Ectodermal cell (in vitro differentiated cells): Measurements from ENCODE around the gene UBE2Q1.

ENCODE experiments used
- H3K27ac ChIP-seq: 2 replicates; pipeline ENCODE4 v1.7.0; 2013; ENCODE audit warnings: mild to moderate bottlenecking, low read depth, low read length; ENCODE audit not compliant: insufficient read depth, poor library complexity, severe bottlenecking
- H3K27me3 ChIP-seq: 2 replicates; pipeline ENCODE4 v1.7.0; 2013; ENCODE audit warnings: mild to moderate bottlenecking, low read length; ENCODE audit not compliant: insufficient read depth, control insufficient read depth, poor library complexity, severe bottlenecking
- H3K36me3 ChIP-seq: one replicate; pipeline ENCODE4 v1.7.0; 2013; ENCODE audit warnings: low read length; ENCODE audit not compliant: control insufficient read depth, insufficient read depth
- H3K4me1 ChIP-seq: one replicate; pipeline ENCODE4 v1.7.0; 2013; ENCODE audit warnings: low read length; ENCODE audit not compliant: control insufficient read depth, insufficient read depth
- H3K4me3 ChIP-seq: 2 replicates; pipeline ENCODE4 v1.7.0; 2013; ENCODE audit warnings: low read depth, low read length, control low read depth; ENCODE audit not compliant: insufficient read depth
- H3K9me3 ChIP-seq: 2 replicates; pipeline ENCODE4 v1.7.0; 2013; ENCODE audit warnings: mild to moderate bottlenecking, low read length, moderate library complexity; ENCODE audit not compliant: control insufficient read depth
- WGBS, 2 experiments: methylation state at CpG; one replicate each; pipeline ENCODE4 v1.1.7; 2013; ENCODE audit warnings: missing lambda C conversion rate in 2 of 2; 5-methylcytosine and 5-hydroxymethylcytosine counted together

Gene UBE2Q1

DNA sequence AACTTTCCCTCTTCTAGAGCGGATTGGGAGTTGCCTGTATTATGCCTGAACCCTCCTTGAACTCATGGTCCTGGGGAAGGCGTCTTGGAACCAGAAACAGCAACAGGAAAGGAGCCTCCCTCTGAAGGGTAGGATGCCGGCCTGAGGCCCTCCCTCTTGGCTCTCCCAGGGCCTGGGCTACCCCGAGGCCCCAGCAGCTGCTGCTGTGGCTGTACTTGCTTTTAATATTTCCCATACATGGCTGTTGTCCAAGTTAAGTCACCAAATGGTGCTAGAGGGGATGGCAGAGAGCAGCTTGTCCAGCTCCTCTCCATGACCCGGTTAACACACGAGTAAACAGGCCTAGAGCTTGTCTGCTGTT, 19.6 kb upstream of the UBE2Q1 start:
- H3K4me3 ChIP-seq = no peak overlapping the region
- no peaks in the 10 kb centered on the region for H3K9me3 ChIP-seq
- peaks cover 32% of the 10 kb centered on the region for H3K36me3 ChIP-seq
- 94 to 96% methylated on average over 6 of the region's 6 CpGs for WGBS, 2 experiments
- no peak overlapping the region for H3K27ac ChIP-seq
- H3K27me3 ChIP-seq = no peaks in the 10 kb centered on the region
- H3K4me1 ChIP-seq = no peaks in the 10 kb centered on the region

DNA sequence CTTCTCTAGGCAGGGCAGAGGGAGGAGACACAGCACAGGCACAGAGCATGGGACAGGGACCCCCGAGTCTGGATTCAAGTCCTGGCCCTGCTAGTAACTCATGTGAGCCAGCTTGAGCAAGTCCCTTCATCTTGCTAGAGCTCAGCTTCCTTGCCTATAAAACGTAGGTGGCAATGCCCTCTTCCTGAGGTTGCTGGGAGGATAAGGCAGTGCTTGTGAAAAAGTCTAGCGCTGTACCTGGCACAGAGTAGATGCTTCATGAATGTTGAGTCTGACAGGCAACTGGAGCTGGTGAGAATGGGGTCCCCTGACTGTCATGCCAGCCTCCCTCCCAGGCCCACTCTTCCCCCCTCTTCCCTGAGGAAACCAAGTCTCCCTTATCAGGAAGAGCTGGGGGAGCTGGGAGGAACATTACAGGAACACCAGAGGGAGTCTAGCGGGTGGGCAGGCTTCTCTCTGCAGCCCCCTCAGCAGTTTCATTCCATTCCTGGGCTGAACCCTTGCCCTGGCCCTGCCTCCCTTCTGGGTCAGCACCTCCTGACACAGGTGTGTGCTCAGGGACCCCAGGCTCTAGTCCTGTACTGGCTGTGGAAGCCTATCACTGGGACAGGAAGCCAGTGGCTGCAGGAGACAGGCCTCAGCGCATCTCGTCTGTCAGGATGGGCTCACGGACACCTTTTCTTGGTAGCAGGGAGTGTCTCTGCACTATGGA, 19.0 kb upstream of the UBE2Q1 start:
- Histone ChIP-seq H3K4me3 (no peak overlapping the region), H3K36me3 (peaks cover 26% of the 10 kb centered on the region), H3K9me3 (no peaks in the 10 kb centered on the region), H3K4me1 (peaks cover 3% of the 10 kb centered on the region), H3K27ac (no peak overlapping the region), H3K27me3 (no peaks in the 10 kb centered on the region)
- 91 to 94% methylated on average over 7 of the region's 7 CpGs for WGBS, 2 experiments

DNA sequence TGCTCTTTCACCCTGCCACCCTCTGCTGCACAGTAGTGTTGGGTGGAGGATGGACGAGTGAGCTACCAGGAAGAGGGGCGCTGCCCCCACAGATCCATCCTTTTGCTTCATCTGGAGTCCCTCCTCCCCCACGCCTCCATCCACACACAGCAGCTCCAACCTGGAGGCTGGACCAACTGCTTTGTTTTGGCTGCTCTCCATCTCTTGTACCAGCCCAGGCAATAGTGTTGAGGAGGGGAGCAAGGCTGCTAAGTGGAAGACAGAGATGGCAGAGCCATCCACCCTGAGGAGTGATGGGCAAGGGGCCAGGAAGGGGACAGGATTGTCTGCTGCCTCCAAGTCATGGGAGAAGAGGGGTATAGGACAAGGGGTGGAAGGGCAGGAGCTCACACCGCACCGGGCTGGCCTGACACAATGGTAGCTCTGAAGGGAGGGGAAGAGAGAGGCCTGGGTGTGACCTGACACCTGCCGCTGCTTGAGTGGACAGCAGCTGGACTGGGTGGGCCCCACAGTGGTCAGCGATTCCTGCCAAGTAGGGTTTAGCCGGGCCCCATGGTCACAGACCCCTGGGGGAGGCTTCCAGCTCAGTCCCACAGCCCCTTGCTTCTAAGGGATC, 17.6 kb upstream of the UBE2Q1 start:
- Histone ChIP-seq H3K36me3 (peaks cover 14% of the 10 kb centered on the region), H3K27ac (no peak overlapping the region), H3K27me3 (no peaks in the 10 kb centered on the region), H3K4me1 (peaks cover 4% of the 10 kb centered on the region), H3K4me3 (no peak overlapping the region), H3K9me3 (no peaks in the 10 kb centered on the region)
- 95 to 97% methylated on average over 7 to 8 of the region's 8 CpGs for WGBS, 2 experiments

DNA sequence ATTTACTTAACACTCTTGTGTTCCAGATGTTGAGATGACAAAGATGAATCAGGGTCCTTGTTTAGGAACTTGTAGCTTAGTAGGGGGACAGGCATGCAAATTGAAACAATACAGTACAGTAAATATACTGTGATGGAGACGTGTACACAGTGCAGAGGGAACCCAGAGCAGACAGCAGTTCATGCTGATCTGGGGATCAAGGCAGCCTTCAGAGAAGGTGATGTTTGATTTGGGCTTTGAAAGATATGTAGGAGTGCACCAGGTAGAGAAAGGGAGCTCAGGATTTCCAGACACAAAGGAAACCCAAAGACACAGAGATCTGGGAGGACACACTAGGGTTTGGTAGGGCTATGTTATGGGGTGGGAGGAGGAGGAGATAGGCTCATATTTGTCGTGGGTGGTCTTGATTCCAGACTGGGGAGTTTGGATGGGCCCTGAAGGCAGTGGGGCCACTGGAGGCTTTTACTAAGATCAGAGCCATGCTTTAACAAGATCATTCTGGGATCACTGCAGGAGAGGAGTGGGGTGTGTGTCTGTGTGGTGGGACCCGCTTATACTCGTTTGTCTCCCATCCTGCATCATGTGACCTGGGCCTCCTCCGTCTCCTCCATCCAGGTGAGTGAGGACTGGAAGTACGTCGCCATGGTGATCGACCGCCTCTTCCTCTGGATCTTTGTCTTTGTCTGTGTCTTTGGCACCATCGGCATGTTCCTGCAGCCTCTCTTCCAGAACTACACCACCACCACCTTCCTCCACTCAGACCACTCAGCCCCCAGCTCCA, 16.9 kb upstream of the UBE2Q1 start:
- H3K36me3 ChIP-seq = peaks cover 10% of the 10 kb centered on the region
- no peaks in the 10 kb centered on the region for H3K27me3 ChIP-seq
- WGBS, 2 experiments = 93 to 95% methylated on average over 10 of the region's 10 CpGs
- H3K27ac ChIP-seq = no peak overlapping the region
- H3K9me3 ChIP-seq = no peaks in the 10 kb centered on the region
- H3K4me3 ChIP-seq = no peak overlapping the region
- H3K4me1 ChIP-seq = peaks cover 4% of the 10 kb centered on the region

DNA sequence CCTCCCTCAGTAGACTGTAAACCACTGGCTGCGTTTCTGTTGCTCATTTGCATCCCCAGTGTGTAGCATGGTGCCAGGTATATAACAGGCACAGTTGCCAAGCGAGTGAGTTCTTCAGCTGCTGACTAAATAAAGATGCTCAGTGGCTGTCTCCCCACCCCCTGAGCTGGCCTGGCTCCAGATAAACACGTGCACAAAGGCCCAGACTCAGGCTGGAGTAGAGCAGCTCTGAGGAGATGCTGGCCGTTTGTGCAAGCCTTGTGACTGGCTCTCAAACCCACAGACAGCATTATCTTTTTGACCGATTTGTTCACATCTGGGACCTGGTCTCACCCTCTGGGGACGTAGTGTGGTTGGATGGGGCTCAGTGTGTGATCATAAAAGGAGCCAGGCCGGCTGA, 16.3 kb upstream of the UBE2Q1 start:
- Histone ChIP-seq H3K27me3 (no peaks in the 10 kb centered on the region), H3K36me3 (peaks cover 10% of the 10 kb centered on the region), H3K4me1 (peaks cover 4% of the 10 kb centered on the region), H3K9me3 (no peaks in the 10 kb centered on the region), H3K4me3 (no peak overlapping the region), H3K27ac (no peak overlapping the region)
- WGBS, 2 experiments = 63 to 70% methylated on average over 7 of the region's 7 CpGs

DNA sequence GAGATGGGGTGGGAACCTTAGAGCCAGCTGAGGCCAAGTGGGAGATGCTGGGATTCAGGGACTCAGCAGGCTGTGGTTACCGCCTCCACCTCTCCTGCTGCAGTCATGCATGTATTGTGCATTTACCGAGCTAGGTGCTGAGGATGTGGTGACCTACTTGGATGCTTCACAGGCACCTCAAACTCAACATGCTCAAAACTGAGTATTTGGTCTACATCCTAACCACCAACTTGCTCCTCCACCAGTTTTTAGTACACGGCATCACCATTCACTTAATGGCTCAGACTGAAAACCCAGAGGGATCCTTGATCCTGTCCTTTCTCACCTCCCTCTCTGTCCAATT, 14.7 kb upstream of the UBE2Q1 start:
- Histone ChIP-seq H3K4me1 (peaks cover 10% of the 10 kb centered on the region), H3K4me3 (no peak overlapping the region), H3K27me3 (peaks cover 15% of the 10 kb centered on the region), H3K27ac (no peak overlapping the region), H3K9me3 (no peaks in the 10 kb centered on the region), H3K36me3 (no peaks in the 10 kb centered on the region)
- WGBS, 2 experiments = 90 to 92% methylated on average over 3 of the region's 3 CpGs

DNA sequence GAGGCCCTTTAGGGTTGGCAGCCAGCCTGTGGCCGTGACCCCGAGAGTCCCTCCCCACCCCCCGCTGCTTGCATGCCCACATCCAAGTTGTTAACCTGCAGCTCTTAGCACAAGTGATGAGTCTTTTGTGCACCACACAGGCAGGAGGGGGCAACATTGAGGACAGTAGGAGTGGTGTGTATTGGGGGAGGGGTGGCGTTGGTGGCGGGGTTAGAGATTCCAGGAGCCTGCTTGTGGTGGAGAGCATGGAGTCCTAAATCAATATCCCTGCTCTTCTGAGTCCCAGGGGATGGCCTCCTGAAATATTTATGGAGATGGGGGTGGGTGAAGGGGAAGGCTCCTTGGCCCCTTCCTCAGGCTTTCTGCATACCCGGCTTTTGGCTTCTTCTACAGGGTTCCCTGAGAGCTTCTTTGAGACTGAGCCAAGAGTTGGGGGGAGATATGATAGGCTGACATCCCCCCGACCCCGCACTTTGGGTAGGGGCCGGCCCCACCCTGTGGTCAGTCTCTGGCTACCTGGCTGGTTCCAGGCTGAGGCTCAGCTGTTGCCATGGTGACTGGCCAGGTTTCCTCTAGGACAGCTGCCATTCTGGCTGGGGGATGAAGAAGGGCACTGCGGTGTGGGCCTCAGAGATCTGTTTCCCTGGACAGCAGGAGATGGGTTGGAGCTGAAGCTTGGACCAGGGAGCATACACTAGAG, 14.2 kb upstream of the UBE2Q1 start:
- H3K4me1 ChIP-seq = peaks cover 12% of the 10 kb centered on the region
- no peaks in the 10 kb centered on the region for H3K9me3 ChIP-seq
- H3K27me3 ChIP-seq = peaks cover 18% of the 10 kb centered on the region
- no peaks in the 10 kb centered on the region for H3K36me3 ChIP-seq
- H3K27ac ChIP-seq = no peak overlapping the region
- WGBS, 2 experiments = 84 to 86% methylated on average over 10 of the region's 10 CpGs
- no peak overlapping the region for H3K4me3 ChIP-seq

DNA sequence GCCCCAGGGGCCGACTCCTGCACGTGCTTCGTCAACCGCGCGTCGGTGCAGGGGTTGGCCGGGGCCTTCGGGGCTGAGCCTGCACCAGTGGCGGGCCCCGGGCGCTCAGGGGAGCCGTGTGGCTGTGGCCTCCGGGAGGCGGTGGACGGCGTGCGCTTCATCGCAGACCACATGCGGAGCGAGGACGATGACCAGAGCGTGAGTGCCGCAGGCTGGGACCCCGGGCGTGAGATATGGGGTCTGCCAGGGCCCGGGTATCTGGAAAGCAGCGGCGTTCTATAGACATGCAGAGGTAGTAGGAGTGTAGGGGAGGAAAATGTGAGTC, 13.5 kb upstream of the UBE2Q1 start:
- 95% methylated on average over 29 of the region's 29 CpGs for WGBS, 2 experiments
- Histone ChIP-seq H3K36me3 (no peaks in the 10 kb centered on the region), H3K4me3 (no peak overlapping the region), H3K9me3 (no peaks in the 10 kb centered on the region), H3K27me3 (peaks cover 24% of the 10 kb centered on the region), H3K27ac (no peak overlapping the region), H3K4me1 (peaks cover 12% of the 10 kb centered on the region)

DNA sequence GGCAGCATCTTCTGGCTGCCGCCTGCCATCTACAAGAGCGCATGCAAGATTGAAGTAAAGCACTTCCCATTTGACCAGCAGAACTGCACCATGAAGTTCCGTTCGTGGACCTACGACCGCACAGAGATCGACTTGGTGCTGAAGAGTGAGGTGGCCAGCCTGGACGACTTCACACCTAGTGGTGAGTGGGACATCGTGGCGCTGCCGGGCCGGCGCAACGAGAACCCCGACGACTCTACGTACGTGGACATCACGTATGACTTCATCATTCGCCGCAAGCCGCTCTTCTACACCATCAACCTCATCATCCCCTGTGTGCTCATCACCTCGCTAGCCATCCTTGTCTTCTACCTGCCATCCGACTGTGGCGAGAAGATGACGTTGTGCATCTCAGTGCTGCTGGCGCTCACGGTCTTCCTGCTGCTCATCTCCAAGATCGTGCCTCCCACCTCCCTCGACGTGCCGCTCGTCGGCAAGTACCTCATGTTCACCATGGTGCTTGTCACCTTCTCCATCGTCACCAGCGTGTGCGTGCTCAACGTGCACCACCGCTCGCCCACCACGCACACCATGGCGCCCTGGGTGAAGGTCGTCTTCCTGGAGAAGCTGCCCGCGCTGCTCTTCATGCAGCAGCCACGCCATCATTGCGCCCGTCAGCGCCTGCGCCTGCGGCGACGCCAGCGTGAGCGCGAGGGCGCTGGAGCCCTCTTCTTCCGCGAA, 12.9 kb upstream of the UBE2Q1 start:
- H3K4me1 ChIP-seq = peaks cover 12% of the 10 kb centered on the region
- no peak overlapping the region for H3K27ac ChIP-seq
- peaks cover 27% of the 10 kb centered on the region for H3K27me3 ChIP-seq
- H3K9me3 ChIP-seq = no peaks in the 10 kb centered on the region
- H3K36me3 ChIP-seq = no peaks in the 10 kb centered on the region
- H3K4me3 ChIP-seq = no peak overlapping the region
- WGBS, 2 experiments = 96% methylated on average over 59 of the region's 59 CpGs
